Mesenchymal stem cell (in vitro differentiated cells and primary cell): ENCODE data around the gene CDKN1C.

Source experiments
- DNase-seq: peaks from one replicate; pipeline ENCODE4 v3.0.0-alpha.2; 2013
- H2AFZ ChIP-seq: one replicate; pipeline ENCODE4 v1.6.1; 2013; ENCODE audit warnings: low read depth, mild to moderate bottlenecking, control low read depth, inconsistent platforms, low read length, moderate library complexity
- H2AK5ac ChIP-seq: 2 replicates; pipeline ENCODE4 v1.6.1; 2013; ENCODE audit warnings: low read length, moderate library complexity, mild to moderate bottlenecking, inconsistent platforms; ENCODE audit not compliant: severe bottlenecking
- H2BK120ac ChIP-seq: one replicate; pipeline ENCODE4 v1.6.1; 2013; ENCODE audit warnings: low read depth, mild to moderate bottlenecking, inconsistent platforms, low read length, moderate library complexity
- H2BK12ac ChIP-seq, 2 experiments: one replicate each; pipeline ENCODE4 v1.6.1; 2013; ENCODE audit warnings: inconsistent platforms in 2 of 2, low read length in 2 of 2, mild to moderate bottlenecking in 2 of 2, moderate library complexity in 2 of 2, control low read depth in 1 of 2
- H2BK15ac ChIP-seq: one replicate; pipeline ENCODE4 v1.6.1; 2013; ENCODE audit warnings: mild to moderate bottlenecking, low read depth, inconsistent platforms; ENCODE audit not compliant: poor library complexity, severe bottlenecking
- H2BK5ac ChIP-seq: 2 replicates; pipeline ENCODE4 v1.6.1; 2013; ENCODE audit warnings: low read depth, mild to moderate bottlenecking, low read length, control low read depth, inconsistent platforms; ENCODE audit not compliant: poor library complexity, severe bottlenecking
- H3K14ac ChIP-seq, 2 experiments: one replicate each; pipeline ENCODE4 v1.6.1; 2013; ENCODE audit warnings: inconsistent platforms in 2 of 2, low read length in 2 of 2, control low read depth in 1 of 2, mild to moderate bottlenecking in 1 of 2, moderate library complexity in 1 of 2
- H3K18ac ChIP-seq, 2 experiments: one replicate each; pipeline ENCODE4 v1.6.1; 2013; ENCODE audit warnings: inconsistent platforms in 2 of 2, low read length in 2 of 2, control low read depth in 1 of 2, low read depth in 1 of 2, mild to moderate bottlenecking in 1 of 2
- H3K23ac ChIP-seq, 2 experiments: one replicate each; pipeline ENCODE4 v1.6.1; 2013; ENCODE audit warnings: inconsistent platforms in 2 of 2, low read length in 2 of 2, mild to moderate bottlenecking in 2 of 2, moderate library complexity in 2 of 2, control low read depth in 1 of 2
- H3K27ac ChIP-seq: 2 replicates; pipeline ENCODE4 v1.5.1; 2013; ENCODE audit warnings: mild to moderate bottlenecking, moderate library complexity, low read length, control low read depth, inconsistent platforms; ENCODE audit not compliant: poor library complexity, severe bottlenecking
- H3K27me3 ChIP-seq, 2 experiments: 2 replicates each; pipeline versions ENCODE4 v1.6.1 to v1.7.0; 2013; ENCODE audit warnings: low read length in 2 of 2, mild to moderate bottlenecking in 2 of 2, moderate library complexity in 2 of 2, control low read depth in 1 of 2, inconsistent platforms in 1 of 2; ENCODE audit not compliant: control insufficient read depth in 1 of 2, insufficient read depth in 1 of 2
- H3K36me3 ChIP-seq, 2 experiments: 2 replicates each; pipeline versions ENCODE4 v1.6.1 to v1.7.0; 2013; ENCODE audit warnings: low read length in 2 of 2, control low read depth in 1 of 2, inconsistent platforms in 1 of 2, low read depth in 1 of 2, mild to moderate bottlenecking in 1 of 2; ENCODE audit not compliant: insufficient read depth in 2 of 2, control insufficient read depth in 1 of 2
- H3K4ac ChIP-seq, 2 experiments: one replicate each; pipeline ENCODE4 v1.6.1; 2013; ENCODE audit warnings: inconsistent platforms in 2 of 2, low read length in 2 of 2, mild to moderate bottlenecking in 2 of 2, moderate library complexity in 2 of 2, control low read depth in 1 of 2, low read depth in 1 of 2
- H3K4me1 ChIP-seq: 2 replicates; pipeline ENCODE4 v1.6.1; 2013; ENCODE audit warnings: low read depth, low read length, control low read depth; ENCODE audit not compliant: control insufficient read depth, insufficient read depth
- H3K4me2 ChIP-seq: 2 replicates; pipeline ENCODE4 v1.6.1; 2013; ENCODE audit warnings: low read length, mild to moderate bottlenecking, inconsistent platforms; ENCODE audit not compliant: poor library complexity, severe bottlenecking
- H3K4me3 ChIP-seq, 2 experiments: 2 replicates each; pipeline versions ENCODE4 v1.5.1 to v1.7.0; 2013; ENCODE audit warnings: low read length in 2 of 2, mild to moderate bottlenecking in 2 of 2, control low read depth in 1 of 2, low read depth in 1 of 2; ENCODE audit not compliant: insufficient read depth in 1 of 2
- H3K79me1 ChIP-seq: replicated peaks from 2 replicates; pipeline ENCODE4 v1.6.1; 2013; ENCODE audit warnings: mild to moderate bottlenecking, control low read depth, low read length, inconsistent platforms; ENCODE audit not compliant: poor library complexity, severe bottlenecking
- H3K9ac ChIP-seq: 2 replicates; pipeline ENCODE4 v1.7.0; 2013; ENCODE audit warnings: mild to moderate bottlenecking, low read length, moderate library complexity
- H3K9me3 ChIP-seq: 2 replicates; pipeline ENCODE4 v1.7.0; 2013; ENCODE audit warnings: mild to moderate bottlenecking, low read length; ENCODE audit not compliant: control insufficient read depth
- H4K8ac ChIP-seq: one replicate; pipeline ENCODE4 v1.6.1; 2013; ENCODE audit warnings: inconsistent platforms, mild to moderate bottlenecking, low read length, moderate library complexity
- H4K91ac ChIP-seq: one replicate; pipeline ENCODE4 v1.6.1; 2013; ENCODE audit warnings: mild to moderate bottlenecking, low read length, inconsistent platforms
- WGBS: methylation state at CpG from one replicate; pipeline ENCODE4 v1.1.7; 2013; ENCODE audit warnings: mixed read lengths; 5-methylcytosine and 5-hydroxymethylcytosine counted together

The CDKN1C gene

DNA sequence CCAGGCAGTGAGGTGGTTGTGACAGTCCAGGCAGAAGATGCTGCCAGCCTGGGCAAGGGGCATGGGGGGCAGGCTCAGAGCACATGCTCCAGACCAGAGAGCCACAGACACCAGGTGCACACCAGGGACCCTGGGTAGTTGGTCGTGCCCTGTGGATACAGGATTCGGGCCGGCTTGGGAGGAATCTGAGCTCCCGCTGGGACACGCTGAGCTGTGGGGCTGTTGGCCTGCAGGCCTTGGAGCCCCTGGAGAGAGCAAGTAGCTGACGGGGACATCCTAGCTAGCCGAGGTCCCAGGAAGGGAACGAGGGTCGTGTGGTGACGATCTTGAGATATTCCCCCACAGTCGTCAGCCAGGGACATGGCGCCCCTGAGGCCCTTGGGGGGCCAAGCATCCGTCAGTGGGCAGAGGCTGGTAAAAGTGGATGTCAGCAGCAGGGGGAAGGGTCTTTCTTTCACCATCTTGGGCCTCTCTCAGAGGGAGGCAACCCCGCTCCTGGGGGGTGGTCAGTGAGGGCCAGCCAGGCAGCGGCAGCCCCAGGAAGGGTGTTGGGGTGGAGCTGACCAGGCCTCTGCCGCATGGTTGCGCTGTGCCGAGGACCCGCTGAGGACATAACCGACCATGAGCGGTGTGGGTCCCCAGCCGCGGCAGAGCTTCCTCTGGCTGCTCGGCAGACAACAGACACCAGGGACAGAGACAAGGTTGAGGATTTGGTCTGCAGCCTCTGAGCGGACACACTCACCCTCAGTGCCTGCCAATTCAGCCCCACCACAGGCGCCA, 44.0 kb downstream of the CDKN1C start:
- Histone ChIP-seq H3K23ac (no peak overlapping the region), H3K4me2 (no peak overlapping the region), H3K18ac (no peak overlapping the region), H4K8ac (no peak overlapping the region), H2BK5ac (no peak overlapping the region), H3K14ac (no peak overlapping the region), H4K91ac (no peak overlapping the region), H2BK12ac (peak overlapping the region in 1 of 2 experiments; percentile 32), H3K36me3 (no peaks in the 10 kb centered on the region), H2BK15ac (peak overlapping the region; percentile 9), H3K4me3 (no peak overlapping the region), H3K9me3 (no peaks in the 10 kb centered on the region), H2BK120ac (no peak overlapping the region), H3K9ac (no peak overlapping the region), H3K4me1 (peaks cover 27% of the 10 kb centered on the region), H3K4ac (no peak overlapping the region), H2AFZ (no peak overlapping the region), H3K27me3 (peaks cover 0 to 24% of the 10 kb centered on the region in 2 experiments), H3K79me1 (no peaks in the 10 kb centered on the region), H3K27ac (no peak overlapping the region), H2AK5ac (no peak overlapping the region)
- DNase-seq: no peak
- 87% methylated on average over 25 of the region's 26 CpGs for WGBS

- Histone ChIP-seq H3K9ac (no peak overlapping the region), H3K14ac (no peak overlapping the region), H2BK120ac (no peak overlapping the region), H3K18ac (no peak overlapping the region), H2BK15ac (no peak overlapping the region), H2BK12ac (peak overlapping the region in 1 of 2 experiments; percentile 34), H3K36me3 (no peaks in the 10 kb centered on the region), H3K79me1 (no peaks in the 10 kb centered on the region), H3K4ac (no peak overlapping the region), H2AFZ (no peak overlapping the region), H3K9me3 (no peaks in the 10 kb centered on the region), H3K4me1 (peaks cover 33% of the 10 kb centered on the region), H2AK5ac (no peak overlapping the region), H3K27ac (no peak overlapping the region), H3K27me3 (peaks cover 0 to 37% of the 10 kb centered on the region in 2 experiments), H3K4me2 (no peak overlapping the region), H4K91ac (peak overlapping the region; percentile 60), H4K8ac (no peak overlapping the region), H3K4me3 (no peak overlapping the region), H2BK5ac (no peak overlapping the region), H3K23ac (no peak overlapping the region)
- WGBS: 78% methylated on average over 23 of the region's 23 CpGs
- no peak for DNase-seq
Measured at GRCh38 chr11:2839395-2839943, 46.1 kb downstream of the CDKN1C start.

GRCh38 chr11:2838676-2839294, 46.8 kb downstream of the CDKN1C start:
- Histone ChIP-seq H2BK120ac (no peak overlapping the region), H3K23ac (no peak overlapping the region), H3K27me3 (peaks cover 0 to 34% of the 10 kb centered on the region in 2 experiments), H3K4me2 (no peak overlapping the region), H2BK5ac (no peak overlapping the region), H2AK5ac (no peak overlapping the region), H3K9me3 (no peaks in the 10 kb centered on the region), H3K36me3 (no peaks in the 10 kb centered on the region), H3K79me1 (no peaks in the 10 kb centered on the region), H2AFZ (no peak overlapping the region), H4K8ac (no peak overlapping the region), H4K91ac (no peak overlapping the region), H2BK12ac (no peak overlapping the region), H3K4me3 (no peak overlapping the region), H3K4ac (no peak overlapping the region), H3K18ac (no peak overlapping the region), H3K14ac (no peak overlapping the region), H3K4me1 (peaks cover 32% of the 10 kb centered on the region), H3K9ac (no peak overlapping the region), H2BK15ac (no peak overlapping the region), H3K27ac (no peak overlapping the region)
- 93% methylated on average over 25 of the region's 25 CpGs for WGBS
- DNase-seq: no peak

- WGBS: 83% methylated on average over 11 of the region's 11 CpGs
- Histone ChIP-seq H3K27ac (no peak overlapping the region), H4K8ac (no peak overlapping the region), H2BK12ac (no peak overlapping the region), H3K79me1 (no peaks in the 10 kb centered on the region), H3K14ac (no peak overlapping the region), H2AK5ac (no peak overlapping the region), H3K4me1 (peaks cover 32% of the 10 kb centered on the region), H3K18ac (no peak overlapping the region), H4K91ac (peak overlapping the region; percentile 40), H2BK120ac (no peak overlapping the region), H3K27me3 (peaks cover 0 to 34% of the 10 kb centered on the region in 2 experiments), H2AFZ (no peak overlapping the region), H3K23ac (no peak overlapping the region), H3K4me2 (no peak overlapping the region), H3K9ac (no peak overlapping the region), H3K9me3 (no peaks in the 10 kb centered on the region), H3K4me3 (no peak overlapping the region), H3K4ac (no peak overlapping the region), H3K36me3 (no peaks in the 10 kb centered on the region), H2BK5ac (no peak overlapping the region), H2BK15ac (peak overlapping the region; percentile 37)
- no peak for DNase-seq
Measured at GRCh38 chr11:2838091-2838490, 47.5 kb downstream of the CDKN1C start.
